HG02840 (cell line): ENCODE results near the gene ETFB.

Experiments
- ATAC-seq: cut with Tn5 transposase; IDR thresholded peaks from one replicate; pipeline ENCODE4 v1.9.1; 2021; ENCODE audit warnings: mild to moderate bottlenecking, moderate library complexity, moderate number of reproducible peaks; ENCODE audit not compliant: unreplicated experiment, low FRiP score

ETFB gene

GRCh38 chr19:51331193-51331592, 35.0 kb downstream of the ETFB start:
- ATAC-seq = no peak

DNA sequence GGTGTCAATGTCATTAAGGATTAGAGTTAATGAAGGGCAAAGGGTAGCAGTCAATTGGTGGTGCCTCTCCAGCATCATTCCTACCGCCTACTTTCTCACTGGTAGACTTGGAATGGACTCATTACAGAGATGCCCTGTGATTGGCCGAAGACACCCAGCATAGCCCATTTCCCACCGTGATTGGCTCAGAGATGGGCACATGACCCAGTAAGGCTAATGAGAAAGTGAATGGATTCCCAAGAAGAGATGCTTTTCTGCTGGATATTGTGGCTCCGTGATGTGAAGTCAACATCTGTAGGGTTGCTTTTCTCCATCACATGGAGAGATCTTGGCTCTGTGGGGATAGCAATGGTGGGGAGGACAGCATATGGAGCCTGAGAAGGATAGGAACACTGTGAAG, 35.8 kb downstream of the ETFB start:
- no peak for ATAC-seq

DNA sequence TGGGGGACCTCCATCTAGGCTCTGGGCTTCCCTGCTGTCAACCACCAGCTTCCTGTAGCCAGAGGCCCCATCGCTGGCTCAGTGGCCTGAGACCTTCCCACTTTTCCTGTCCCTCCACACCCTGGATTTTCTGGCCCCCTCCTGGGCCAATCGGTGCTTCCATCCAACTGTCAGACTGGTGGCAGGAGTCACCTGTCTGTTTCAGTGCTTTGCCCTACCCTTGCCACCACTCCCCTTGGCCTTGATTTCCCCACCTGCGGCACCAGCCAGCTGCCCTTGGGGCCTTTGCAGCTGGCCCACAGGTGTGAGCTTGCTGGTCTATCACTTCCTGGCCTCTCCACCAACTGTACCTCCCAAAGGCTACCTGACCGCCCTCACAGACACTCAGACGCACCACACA, 36.8 kb downstream of the ETFB start:
- no peak for ATAC-seq

DNA sequence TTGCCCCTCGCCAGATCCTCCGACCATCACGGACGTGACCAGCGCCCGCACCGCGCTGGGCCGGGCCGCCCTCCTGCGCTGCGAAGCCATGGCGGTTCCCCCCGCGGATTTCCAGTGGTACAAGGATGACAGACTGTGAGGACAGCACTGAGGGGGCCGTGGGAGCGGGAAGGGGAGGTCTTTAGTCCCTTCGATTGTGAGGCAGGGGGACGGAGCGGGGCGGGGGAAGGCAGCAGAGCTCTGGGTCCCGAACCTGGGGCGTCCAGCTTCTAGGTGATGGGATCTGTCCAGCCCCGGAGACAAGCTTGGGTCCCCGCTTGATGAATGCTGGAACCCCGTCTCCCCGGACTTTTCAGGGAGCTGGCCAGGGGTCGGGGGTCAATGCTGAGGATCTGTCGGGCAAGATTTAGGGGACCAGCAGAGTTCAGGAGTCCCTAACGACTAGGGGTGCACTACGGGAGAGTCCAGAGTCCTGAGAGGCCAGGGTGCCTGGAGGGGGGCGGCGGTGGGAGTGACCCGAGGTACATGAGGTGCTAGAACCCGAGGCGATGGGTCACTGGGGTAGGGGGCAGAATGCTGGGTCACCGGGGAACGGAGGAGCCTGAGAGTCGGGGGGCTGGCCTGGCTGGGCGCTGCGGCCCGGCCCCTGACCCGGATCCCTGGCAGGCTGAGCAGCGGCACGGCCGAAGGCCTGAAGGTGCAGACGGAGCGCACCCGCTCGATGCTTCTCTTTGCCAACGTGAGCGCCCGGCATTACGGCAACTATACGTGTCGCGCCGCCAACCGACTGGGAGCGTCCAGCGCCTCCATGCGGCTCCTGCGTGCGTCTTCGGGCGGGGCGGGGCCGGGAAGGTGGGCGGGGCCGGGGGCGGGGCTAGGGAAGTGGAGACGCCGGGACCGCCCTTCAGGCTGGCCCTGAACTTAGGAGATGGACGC, 38.9 kb downstream of the ETFB start:
- no peak for ATAC-seq

GRCh38 chr19:51326216-51327065, 39.7 kb downstream of the ETFB start:
- ATAC-seq = no peak

DNA sequence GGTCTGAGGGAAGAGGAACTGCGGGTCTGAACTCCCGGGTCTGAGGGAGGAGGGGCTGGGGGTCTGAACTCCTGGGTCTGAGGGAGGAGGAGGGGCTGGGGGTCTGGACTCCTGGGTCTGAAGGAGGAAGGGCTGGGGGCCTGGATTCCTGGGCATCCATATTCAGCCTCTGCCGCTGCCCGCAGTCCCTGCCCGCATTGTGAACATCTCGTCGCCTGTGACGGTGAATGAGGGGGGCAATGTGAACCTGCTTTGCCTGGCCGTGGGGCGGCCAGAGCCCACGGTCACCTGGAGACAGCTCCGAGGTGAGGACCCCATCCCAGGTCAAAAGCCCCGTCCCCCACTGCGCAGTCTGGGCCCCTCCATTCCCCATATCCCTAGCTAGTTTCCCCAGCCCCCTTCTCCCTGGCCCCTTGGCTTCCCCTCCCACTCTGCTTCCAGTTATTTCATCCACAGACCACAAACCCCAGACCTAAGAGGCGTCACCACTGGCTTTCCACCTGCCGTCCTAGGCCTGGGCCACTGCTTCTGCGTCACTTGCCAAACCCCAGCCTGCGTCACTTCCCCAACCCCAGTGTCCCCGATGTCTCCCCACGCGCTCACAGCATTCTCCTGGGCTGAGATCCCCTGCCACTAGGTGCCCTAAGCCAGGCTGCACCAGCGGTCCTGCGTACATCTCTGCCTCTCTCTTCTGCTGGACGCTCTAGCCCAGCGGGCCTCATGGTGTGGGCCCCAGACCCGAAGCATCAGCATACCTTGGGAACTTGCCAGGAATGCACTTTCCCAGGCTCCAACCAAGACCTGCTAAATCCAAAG, 40.8 kb downstream of the ETFB start:
- no peak for ATAC-seq

DNA sequence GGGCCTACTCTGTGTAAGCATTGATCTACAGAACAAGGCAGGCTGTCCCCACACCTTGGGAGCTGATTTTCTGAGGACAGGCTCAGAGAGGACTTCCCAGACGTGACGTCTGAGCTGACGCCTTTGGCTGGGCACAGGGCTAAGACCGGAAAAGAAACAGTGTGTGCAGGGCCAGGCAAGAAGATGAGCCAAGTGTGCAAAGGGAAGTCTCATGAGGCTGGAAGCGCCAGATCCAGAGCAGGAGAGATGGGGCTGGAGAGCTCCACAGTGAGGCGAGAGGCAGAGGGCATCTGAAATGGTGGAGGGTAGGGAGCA, 42.1 kb downstream of the ETFB start:
- no peak for ATAC-seq

- no peak for ATAC-seq
Observed at GRCh38 chr19:51323481-51324166, 42.6 kb downstream of the ETFB start.

DNA sequence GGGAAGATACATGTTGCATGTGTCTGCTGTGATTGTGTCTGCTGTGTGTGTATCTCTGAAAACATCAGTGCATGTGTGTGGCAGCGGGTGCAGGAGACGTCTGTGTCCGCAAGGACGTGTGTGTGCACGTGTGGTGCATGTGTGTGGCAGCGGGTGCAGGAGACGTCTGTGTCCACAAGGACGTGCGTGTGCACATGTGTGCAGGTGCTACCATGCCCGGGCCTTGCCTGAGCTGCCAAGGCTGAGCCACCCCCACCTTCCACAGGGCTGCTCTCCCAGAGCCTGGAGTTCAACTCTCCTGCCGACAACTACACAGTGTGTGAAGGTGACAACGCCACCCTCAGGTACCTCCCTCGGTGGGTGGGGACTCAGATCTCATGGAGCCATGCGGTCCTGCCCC, 44.4 kb downstream of the ETFB start:
- ATAC-seq = no peak

GRCh38 chr19:51320280-51320657, 45.9 kb downstream of the ETFB start:
- no peak for ATAC-seq

DNA sequence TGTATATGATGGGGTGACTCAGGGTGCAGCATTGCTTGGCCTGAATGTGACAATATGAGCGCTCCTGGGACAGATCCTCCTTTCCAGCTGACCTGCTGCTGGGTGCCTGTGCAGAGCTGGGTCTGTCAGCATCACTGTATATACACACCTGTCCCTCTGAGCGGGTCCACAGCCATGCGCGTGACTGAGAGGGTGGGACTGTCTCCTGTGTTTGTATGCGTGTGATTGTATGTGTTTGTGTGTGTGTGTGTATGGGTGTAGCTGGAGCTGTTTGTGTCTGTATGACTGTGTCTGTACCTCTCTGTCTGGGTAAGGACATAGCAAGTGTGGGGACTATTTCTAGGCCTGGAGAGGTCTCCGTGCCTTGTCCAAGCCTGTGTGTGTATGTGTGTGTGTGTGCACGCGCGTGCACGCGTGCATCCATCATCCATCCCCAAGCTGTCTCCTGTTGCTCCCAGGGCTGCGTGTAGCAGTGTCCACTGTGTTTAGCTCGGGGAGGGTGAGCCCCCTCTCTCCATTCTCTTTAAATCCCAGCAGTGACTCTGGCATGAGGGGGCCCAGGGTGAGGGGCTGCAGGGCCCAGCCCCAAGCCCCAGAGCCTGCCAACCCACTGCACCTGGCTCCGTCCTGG, 46.4 kb downstream of the ETFB start:
- no peak for ATAC-seq

DNA sequence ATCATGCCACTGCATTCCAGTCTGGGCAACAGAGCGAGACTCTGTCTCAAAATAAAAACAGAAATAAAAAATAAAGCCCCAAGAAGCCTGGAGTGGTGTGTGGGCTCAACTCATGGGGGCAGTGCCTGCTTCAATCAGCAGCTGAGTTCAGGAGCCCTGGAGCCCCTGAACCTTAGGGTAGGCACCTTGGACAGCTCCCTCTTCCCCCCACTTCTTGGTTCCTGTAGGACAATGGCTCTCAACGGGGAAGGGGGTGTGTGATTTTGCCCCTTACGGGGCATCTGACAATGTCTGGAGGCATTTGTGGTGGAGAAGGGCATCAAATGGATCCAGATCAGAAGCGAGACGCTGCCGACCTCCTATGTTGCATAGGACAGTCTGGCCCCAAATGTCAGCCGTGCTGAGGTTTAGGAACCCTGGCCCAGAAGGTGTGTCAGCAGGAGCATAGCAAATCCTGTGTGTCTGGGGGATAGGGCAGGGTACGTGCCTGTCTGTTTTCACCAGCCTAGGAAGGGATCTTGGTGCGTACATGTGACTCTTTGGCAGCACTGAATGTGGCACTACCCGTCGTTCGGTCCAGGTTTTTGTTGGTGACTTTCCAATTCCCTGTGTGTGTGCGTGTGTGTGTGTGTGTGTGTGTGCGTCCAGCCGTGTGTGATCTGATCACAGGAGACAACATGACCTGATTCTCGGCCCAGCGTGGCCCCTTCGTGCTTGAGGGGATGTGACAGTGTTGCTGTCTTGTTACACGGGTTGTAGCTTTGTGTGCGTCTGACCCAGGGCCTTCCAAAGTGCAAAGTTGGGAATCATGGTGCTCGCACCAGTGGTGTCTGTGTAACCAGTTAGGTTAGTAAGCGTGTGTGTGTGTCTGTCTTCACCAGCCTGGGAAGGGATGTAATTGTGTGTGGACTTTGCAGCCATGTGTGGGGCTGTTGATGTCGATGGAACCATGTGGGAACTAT, 47.2 kb downstream of the ETFB start:
- ATAC-seq = no peak

- no peak for ATAC-seq
Observed at GRCh38 chr19:51317968-51318367, 48.2 kb downstream of the ETFB start.

DNA sequence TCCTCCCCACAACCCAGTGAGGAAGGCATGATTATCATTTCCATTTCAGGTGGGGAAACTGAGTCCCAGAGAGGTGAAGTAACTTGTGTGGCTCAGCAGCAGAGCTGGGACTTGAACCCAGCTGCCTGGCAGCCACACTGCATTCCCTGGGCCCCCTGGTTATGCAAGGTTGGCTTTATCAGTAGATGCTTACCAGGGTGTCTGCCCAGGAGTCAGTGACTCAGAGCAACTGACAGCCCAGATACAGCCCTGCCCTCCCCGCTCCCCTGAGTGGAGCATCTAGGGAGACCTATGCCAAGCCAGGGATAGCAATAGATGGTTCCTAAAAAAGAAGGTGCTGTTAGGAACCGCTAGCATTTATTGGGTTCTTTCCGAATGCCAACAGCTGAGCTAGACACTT, 48.8 kb downstream of the ETFB start:
- ATAC-seq = no peak

DNA sequence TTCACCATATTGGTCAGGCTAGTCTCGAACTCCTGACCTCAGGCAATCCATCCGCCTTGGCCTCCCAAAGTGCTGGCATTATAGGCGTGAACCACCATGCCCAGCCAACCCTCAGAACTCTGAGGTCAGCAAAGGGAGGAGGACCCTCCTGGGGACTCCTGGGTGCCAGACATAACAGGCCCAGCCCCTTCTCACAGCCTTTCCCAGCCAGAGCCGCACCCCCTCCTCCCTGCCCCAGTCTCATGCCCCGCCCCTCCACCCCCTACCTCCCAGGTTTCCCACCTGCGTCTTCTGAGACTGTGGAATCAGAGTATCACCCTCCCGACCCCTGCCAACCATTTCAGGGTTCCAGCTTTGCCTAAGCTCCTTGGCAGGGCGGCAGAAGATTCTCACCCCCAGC, 49.5 kb downstream of the ETFB start:
- ATAC-seq = no peak

GRCh38 chr19:51311351-51312257, 54.6 kb downstream of the ETFB start, which contains the start of gene IGLON5:
IGLON5 (plus strand) TSS chr19:51311644; CDS start chr19:51311848, 204 bp downstream.
- no peak for ATAC-seq

GRCh38 chr19:51305479-51305878, 60.7 kb downstream of the ETFB start:
- no peak for ATAC-seq

DNA sequence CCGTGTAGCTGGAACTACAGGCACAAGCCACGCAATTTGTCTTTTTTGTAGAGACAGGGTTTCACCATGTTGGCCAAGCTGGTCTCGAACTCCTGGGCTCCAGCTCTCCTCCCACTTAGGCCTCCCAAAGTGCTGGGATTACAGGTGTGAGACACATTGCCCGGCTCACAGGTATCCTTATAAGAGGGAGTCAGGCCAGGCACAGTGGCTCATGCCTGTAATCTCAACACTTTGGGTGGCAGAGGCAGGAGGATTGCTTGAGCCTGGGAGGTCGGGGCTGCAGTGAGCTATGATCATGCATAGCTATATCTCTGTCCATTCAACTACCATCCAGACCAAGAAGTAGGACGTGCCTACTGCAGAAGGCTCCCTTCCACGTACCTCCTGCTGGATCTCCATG, 64.9 kb downstream of the ETFB start:
- no peak for ATAC-seq
